HG03025 (cell line): ENCODE results near the gene HSPG2.

ENCODE experiments used
- ATAC-seq: cut with Tn5 transposase; IDR thresholded peaks from one replicate; pipeline ENCODE4 v1.9.1; 2021; ENCODE audit warnings: mild to moderate bottlenecking, moderate library complexity; ENCODE audit not compliant: unreplicated experiment, low FRiP score

Gene HSPG2

DNA sequence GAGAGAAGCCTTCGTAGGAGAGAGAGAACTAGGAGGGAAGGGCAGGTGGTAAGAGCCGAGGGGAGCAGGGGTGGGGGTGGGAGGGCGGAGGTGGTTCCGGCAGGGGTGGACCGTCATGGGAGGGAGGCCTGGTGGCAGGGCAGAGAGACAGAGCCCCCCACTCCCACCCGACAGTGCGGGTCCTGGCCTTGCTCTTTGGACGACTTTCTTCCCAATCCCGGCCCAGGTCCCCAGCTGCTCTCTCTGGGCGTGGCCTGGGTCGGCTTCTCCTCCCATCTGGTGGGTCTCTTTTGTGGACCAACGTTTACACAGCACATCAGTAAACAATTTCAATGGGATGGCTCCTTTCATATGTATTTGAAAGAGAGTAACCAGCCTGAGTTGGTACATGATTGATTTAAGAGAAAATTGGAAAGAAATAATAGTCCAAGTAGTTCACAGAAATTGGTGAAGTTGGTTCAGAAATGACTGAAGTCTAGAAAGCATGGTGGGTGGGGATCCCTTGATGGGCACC, 68.1 kb downstream of the HSPG2 start:
- no peak for ATAC-seq

DNA sequence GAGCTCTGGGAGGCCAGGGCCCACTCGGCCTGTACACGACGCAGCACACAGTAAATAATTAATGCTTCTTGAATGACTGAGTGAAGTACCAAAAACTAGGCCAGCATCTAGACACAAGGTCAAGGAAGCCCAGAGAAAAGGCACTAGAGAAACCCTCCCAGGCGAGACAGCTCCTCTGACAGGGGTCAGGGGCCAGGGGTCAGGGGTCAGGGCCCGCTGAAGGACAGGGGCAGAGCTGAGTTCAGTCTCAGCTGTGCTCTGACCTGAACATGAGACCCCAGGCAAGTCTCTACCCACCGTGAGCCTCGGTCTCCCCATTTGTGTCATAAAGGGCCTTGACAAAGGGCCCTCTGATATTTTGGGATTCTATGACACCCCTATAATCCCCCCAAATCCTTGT, 68.6 kb downstream of the HSPG2 start:
- ATAC-seq = no peak

DNA sequence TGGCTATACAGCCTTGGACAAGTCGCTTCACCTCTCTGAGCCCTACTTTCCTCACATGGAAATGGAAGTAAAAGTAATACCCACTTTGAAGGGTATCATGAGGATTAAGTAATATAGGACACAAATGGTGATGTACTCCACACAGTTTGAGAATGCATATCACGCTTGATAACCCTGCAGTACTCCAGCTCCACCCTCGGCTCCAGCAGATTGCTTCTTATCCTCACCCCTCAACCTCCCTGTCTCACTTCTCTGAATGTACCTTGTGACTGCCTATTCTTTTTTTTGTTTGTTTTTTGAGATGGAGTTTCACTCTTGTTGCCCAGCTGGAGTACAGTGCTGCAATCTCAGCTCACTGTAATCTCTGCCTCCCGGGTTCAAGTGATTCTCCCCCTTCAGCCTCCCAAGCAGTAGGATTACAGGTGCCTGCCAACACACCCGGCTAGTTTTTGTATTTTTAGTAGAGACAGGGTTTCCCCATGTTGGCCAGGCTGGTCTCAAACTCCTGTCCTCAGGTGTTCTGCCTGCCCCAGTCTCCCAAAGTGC, 69.6 kb downstream of the HSPG2 start:
- ATAC-seq = no peak

DNA sequence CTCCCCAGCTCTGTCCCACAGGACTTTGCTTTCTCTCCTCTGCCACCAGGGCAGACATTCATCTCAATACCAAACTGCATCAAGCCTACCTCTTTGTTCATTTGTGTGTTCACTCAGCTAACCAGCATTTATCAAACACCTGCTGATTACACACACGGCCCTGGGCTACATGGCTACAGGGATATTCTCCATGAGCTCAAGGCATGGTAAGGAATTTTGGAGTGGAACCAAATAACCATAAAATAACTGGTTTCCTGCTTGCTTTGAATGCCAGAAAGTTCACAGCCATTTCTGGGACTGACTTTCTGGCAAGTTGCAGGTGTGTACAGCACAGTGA, 70.4 kb downstream of the HSPG2 start:
- ATAC-seq = no peak

DNA sequence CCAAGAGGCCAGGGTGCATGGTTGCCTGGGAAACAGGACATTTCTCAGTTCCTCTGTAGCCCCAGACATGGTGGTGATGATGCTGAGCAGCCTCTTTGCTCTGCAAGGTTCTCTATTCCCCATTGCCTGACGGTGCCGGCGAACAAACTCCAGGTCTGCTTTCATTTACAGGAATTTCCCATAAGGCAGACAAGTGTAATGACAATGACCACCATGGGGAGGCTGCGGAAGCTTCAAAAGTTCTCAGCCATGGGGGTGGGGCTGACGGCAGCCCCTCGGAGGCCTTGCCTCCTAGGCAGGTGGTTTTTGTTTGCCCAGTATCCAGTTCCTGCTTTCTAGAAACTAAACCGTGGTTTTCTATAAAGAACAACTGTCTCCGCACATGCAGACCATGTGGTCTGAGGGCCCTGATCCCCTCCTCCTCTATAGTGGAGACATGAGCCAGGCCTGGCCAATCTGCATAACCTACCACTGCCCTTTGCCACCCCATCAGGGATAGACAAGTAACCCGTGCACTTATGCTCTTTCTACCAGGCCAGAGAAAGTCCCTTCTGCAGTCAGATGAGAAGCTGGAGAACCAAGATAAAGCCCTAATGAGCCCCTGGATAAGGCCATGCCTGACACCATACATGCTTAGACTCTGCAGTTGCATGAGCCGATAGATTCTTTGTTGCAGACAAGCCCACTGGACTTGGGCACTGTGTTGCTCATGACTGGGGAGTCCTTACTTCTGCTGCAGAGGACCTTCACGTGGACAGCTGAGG, 71.0 kb downstream of the HSPG2 start:
- ATAC-seq = peak; percentile 67

DNA sequence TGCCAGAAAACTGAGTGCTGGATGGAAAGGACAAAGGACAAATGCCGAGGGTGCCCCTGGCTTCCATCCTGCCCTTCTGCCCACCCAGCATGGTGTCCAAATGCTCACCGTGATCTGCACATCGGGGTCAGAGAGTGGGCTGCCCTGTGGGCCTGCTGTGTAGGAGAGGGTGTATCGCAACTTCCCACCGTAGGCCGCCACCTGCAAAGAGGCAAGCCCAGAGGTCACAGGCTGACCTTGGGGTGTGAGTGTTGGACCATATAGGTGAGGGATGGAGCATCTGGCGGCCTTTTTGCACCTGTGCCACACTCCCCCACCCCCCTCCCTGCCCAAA, 71.5 kb downstream of the HSPG2 start:
- ATAC-seq = no peak

DNA sequence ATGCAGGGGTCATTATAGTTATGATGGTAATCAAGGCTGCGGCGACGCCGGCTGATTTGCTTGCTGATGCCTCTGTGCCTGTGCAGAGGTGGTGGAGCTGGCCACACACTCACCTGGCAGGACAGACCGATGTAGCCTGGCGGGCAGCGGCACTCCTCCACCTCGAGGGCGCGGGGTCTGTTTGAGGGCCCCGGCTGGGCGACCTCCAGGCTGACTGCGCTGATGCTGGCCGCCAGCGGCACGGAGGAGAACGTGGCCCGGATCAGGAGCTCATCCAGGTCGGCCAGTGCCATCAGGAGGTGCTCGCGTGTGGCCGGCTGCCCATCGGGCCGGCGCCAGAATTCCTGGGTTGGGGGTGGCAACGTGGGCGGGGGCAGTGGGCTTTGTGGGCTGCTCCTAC, 72.4 kb downstream of the HSPG2 start:
- no peak for ATAC-seq

DNA sequence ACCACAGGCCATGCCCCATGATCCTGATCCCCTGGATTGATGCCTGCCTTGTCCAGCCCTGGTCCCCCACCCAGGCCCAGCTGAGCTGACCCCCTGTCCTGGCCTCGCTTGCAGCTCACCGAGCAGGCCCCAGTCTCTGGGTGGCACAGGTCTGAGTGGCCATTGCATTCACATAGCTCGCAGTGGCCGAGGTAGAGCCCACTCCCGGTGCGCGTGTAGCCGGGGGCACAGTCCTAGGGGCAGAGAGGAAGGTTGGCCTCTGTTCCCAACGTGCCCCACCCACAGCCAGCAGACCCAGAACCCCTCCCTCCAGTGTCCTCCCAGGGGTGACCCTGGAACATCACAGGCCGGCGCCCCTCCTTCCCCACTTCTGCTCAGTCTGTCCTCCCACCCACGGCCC, 73.1 kb downstream of the HSPG2 start:
- ATAC-seq = no peak

DNA sequence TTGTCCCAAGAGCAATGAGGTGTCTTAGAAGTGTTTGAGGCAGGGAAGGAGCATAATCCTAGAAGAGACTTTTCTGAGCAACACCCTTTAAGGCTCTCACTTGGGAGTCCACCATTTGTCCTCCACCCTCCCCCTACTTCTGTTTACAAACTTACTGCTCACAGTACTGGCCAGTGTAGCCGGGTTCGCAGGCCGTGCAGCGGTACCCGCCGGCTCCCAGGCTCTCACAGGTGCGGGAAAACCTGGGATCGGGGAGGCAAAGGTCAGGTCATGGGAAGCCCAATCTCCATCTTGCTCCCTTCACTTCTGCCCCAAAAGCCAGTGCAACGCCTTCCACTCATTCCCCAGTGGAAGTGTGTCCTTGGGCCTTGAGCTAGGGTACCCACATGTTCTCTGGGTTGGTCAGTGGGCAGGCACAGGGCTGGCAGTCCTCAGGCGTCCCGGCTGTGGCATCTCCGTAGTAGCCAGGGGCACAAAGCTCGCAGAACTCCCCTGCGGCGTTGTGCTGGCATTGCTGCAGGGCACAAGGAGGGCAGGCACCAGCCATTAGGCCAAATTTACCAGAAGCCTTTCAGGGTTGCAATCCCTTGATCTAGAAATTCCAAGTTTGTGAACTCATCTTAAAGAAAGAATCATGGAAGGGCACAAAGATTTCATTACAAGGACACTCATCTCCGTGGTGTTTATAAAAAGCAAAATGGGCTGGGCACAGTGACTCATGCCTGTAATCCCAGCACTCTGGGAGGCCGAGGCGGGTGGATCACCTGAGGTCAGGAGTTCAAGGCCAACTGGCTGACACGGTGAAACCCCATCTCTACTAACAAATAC, 75.3 kb downstream of the HSPG2 start:
- no peak for ATAC-seq

DNA sequence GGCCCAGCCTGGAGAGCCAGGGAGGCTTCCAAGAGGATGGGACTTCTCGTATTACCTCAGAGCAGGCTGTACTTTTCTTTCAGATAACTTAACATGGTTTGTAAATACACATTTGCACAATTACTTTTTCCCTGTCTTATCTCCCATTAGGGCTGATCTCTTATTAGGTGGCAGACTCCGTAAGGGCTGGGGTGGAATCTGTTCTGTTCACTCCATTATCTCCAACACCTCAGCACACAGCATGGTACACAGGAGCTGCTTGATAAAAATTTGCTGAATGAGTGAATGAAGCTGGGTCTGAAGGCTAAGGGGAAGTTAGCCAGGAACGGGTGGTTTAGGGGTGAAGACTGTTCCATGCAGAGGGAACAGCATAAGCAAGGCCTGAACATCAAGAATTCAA, 76.1 kb downstream of the HSPG2 start:
- ATAC-seq = no peak

DNA sequence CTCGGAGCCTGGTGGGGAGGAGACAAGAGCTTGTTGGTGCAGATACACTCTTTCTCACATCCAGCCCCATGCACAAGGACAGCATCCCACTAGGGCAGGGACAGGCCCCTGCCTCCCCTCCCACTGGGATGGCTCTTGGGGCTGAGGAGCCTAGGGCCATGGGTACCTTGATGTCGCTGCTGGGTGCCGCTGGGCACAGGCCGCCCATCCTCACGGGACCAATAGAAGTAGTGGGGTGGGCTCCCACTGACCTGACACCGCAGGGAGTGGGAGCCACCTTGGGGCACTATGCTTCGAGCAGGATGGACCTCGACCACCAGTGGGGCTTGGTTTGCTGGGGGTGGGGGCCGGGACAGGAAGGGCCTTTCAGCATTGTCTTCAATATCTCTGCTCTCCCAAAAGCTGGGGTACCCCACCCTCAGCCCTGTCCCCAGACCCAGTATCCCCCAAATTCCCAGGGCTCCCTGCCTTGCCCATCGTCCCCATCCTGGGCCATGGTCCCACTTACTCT, 77.4 kb downstream of the HSPG2 start:
- ATAC-seq = no peak

DNA sequence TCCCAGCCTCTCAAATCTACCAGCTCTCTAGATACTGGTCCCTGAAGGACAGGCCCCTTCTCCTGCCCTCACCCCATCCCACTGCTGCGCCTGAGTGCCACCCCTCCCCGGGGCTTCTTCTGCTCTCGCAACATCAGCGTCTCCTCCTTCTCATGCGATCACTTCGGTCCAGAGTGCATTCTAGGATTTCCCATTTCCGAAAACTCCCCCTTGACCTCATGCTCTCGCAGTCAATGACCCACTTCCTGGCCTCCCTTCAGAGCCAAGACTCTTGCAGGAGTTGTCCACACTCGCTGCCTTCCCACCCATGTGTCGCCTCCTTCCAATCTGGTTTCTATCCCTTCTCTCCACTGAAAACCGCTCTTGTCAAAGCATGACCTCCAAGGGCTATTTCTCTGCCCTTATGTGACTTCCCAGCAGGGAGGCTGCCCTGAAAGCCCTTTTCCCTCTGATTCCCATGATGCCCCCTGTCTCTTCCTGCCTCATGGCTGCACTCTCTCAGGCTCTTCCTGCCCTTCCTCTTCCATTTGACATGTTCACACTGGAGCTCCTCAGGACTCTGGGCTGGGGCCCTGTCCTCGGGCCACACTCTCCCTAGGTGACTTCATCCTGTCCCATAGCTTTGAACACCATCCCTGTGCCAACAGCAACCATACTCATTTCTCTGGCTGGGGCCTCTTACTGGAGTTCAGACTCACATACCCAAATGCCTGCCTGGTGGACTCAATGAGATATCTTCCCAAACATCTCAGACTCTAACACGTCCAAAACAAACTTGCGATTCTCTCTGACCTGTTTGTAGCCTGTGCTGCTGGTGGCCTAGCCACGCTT, 79.1 kb downstream of the HSPG2 start:
- ATAC-seq = no peak

DNA sequence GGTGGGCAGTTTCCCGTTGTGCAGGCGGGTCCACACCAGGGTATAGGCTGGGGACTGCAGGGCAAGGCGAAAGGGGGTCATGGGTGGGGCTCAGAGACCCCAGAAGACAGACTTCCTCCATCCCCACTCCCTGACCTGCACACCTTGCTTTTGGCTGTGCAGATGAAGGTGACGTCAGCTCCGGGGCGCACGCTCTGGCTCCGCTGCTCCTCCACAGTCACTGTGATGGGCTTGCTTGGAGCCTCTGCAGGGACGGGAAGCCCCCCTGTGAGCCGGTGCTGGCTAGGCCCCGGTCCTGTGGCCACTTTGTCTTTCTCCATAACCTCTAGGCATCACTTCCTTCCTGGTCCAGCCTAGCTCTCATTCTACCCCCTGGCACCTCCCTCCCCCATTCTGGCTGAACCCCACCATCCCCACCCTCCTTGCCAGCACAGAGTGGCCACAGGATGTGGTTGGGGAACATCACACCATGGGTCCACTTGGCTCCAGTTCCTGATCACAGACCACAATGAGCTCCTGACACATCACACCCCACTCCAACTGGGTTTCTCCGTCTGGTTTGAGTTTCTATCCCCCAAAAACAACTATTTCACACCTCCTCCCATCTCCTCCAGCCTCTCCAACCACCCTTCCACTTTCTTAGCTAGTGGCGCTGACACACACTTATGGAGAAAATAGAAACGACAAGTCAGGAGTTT, 79.8 kb downstream of the HSPG2 start:
- no peak for ATAC-seq

DNA sequence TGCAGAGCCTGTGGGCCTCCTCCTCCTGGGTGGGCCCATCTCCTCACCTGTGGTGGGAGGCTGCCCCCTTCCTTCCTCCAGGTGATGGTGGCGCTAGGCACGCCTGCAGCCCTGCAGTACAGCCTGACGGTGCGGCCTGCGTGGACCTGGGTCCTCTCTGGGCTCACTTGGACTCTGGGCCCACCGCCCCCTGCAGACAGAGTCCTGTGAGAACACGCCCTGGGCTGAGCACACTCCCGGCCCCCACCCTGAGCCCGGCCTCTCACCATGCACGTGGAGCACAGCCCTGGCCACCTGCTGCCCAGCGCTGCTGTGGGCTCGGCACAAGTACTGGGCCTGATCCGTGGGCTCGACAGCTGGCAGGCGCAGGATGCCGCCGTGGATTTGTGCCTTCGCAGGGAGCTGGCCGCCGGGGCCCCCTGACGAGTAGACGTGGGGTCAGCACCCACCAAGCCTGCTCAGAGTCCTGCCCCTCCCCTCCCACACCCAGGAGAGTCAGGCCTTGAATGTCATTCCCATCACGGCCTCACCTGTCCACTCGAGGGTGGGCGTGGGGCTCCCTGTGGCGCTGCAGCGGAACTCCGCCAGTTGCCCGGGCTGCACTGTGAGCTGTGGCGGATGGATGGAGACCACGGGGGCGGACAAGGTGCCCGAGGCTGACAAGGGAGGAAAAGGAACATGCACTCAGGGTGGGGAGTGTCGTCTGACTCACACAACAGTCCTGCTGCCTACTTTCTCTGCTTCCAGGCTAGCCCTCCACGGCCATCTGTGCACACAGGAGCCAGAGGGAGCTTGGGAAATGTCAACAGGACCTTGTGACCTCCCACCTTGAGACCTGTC, 81.6 kb downstream of the HSPG2 start:
- no peak for ATAC-seq

DNA sequence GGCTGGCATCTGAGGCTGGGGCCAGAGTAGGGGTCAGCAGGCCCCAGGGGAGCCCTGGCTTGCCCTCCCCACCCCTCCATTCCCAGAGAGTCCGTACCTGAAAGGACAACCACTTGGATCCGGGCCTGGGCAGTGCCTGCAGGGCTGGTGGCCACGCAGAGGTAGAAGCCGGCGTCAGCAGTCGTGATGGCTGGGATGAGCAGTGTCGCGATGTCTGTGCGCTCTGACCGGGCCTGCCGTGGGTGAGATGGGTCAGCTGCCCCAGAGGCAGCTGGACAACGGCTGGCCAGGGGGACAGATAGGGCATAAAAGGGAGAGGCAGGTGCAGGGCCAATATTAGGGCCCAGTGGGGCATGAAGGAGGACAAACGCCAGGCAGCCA, 82.4 kb downstream of the HSPG2 start:
- no peak for ATAC-seq

DNA sequence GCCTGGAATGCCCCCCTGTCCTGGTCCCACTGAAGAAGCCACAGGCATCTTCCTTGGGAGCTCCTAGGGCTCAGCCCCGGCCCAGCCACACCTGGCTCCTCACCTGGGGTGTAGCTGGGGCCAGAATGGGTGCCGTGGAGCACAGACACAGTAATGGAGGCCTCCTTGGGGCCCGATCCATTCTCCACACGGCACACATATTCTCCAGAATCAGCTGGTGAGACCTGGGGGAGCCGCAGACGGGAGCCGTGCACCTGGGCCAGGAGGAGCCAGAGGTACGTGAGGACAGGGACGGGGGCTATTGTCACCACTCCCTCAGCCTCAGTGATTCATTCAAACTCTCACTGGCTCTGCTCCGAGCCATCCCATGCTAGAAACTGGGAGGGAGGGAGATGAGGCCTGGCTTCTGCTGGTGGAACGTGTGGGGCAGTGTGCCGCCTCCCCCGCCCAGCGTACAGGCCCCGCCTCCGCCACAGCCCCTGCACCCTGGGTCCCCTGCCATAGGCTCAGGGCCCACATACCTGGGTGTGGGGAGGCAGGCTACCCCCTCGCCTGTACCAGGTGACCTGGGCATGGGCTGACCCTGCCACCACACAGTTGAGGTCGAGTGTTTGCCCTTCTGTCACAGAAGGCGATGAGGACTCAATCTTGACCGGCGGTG, 82.9 kb downstream of the HSPG2 start:
- no peak for ATAC-seq

DNA sequence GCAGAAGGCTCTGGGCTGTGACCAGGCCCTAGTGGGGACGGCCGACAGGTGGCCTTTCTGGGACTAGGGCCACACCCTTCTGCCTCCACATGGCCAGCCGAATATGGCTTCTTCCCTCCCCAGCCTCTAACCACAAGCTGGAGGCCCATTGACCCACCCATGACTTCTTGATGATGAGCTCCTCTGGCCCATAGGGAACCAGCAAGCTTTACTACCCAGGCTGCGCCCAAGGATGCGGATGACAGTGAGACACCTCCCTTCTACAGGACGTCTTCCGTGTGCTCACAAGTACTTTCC, 84.0 kb downstream of the HSPG2 start:
- ATAC-seq = no peak

DNA sequence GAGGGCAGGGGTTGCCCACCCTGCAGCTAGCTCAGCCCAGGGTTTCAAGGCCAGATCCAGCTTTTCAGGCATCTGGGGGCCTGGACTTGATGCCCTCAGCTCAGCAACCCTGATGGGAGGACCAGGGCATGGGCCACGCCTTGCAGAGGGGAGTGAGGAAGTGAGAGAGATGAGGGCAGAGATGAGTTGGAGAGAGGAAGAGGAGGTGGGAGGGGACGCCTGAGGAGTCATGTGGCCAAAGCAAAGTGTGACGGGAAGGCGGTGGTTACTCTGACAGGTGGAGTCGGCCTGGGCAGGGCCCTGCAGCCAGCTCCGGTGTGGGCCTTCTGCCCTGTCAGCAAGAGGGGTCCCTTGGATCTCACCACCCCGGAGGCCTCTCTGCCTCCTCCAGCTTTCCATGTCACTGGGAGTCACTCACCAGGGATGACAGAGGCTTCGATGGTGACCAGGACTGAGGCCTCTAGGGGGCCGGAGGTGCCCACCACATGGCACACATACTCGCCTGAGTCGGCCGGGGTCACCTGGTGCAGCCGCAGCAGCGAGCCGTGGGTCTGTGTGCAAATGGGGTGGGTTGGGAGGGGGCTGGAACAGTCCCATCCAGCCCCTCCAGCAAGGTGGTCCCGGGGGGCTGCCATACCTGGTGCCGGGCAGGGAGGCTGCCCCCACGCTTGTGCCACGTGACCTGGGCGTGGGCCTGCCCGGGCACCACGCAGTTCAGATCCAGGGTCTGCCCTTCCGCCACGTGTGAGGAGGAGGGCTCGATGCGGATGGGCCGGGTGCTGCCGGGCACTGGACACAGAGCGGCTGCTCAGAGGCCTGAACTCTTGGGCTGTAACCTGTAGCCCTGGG, 84.6 kb downstream of the HSPG2 start:
- no peak for ATAC-seq
